NCI-H128 (cell line): Measurements from ENCODE around the gene TRPT1.
A peak's percentile ranks its signal among the peaks of the same experiment; 100 is the strongest.
"Not testable (repeated sequence)": the region's sequence is repeated elsewhere in the genome, so short reads cannot be mapped to it uniquely, and the experiment has no call there.

Source experiments
- DNase-seq: peaks from one replicate; lab custom pipeline; 2025; ENCODE audit not compliant: unreplicated experiment; lab: John Stamatoyannopoulos, UW

TRPT1 gene

GRCh38 chr11:64258946-64259532 is 33.1 kb upstream of the TRPT1 start:
- no peak for DNase-seq

- no peak for DNase-seq
These were observed 32.4 kb upstream of the TRPT1 start for GRCh38 chr11:64258356-64258755.

DNA sequence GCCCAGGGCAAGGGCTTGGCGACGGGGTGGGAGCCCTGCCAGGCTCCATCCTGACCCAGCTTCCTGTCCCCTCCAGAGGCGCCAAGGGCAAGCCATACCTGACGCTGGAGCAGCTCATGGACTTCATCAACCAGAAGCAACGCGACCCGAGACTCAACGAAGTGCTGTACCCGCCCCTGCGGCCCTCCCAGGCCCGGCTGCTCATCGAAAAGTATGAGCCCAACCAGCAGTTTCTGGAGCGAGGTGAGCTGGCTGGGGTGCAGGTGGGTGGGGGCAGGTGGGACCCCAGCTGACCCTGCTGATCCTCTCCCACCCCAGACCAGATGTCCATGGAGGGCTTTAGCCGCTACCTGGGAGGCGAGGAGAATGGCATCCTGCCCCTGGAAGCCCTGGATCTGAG is 30.3 kb upstream of the TRPT1 start:
- DNase-seq, result no peak

- no peak for DNase-seq
These were observed 29.4 kb upstream of the TRPT1 start for GRCh38 chr11:64255135-64256128.

GRCh38 chr11:64254326-64254725 is 28.3 kb upstream of the TRPT1 start:
- no peak for DNase-seq

DNA sequence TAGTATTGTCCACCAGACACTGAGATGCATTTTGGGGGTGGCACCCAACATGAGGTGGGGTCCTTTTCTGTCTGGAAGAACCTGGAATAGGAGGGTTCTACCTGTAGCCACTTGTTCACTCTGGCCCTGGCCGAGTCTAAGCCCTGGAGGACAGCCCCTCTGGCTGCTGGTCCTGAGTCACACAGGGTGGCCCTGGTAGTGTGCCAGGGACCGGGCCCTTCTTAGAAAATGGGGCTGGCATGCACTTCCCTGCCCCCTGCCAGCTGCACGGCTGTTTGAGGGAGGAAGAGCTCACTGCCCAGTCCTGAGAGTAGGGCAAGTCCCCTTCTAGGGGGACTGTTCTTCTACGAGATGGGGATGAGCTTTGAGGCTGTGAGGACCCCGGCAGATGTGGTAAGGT is 27.5 kb upstream of the TRPT1 start:
- DNase-seq, result no peak

DNA sequence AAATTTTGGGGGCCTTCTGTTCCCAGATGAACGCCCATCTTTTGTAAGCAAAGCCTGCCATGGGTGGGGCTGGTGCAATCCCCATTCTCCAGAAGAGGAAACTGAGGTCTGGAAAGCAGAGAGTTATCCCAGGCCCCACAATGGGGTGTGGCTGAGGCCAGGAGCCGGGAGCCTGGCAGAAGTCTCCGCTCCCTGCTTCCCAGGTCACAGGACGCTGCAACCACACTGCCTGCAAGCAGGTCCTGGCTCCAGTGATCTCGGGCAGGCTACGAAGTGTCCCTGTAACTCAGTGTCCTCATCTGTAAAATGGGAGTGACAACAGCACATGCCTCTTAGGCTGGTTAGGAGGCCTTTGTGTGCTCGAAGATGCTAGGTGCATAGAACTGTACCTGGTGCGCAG is 27.1 kb upstream of the TRPT1 start:
- no peak for DNase-seq

DNA sequence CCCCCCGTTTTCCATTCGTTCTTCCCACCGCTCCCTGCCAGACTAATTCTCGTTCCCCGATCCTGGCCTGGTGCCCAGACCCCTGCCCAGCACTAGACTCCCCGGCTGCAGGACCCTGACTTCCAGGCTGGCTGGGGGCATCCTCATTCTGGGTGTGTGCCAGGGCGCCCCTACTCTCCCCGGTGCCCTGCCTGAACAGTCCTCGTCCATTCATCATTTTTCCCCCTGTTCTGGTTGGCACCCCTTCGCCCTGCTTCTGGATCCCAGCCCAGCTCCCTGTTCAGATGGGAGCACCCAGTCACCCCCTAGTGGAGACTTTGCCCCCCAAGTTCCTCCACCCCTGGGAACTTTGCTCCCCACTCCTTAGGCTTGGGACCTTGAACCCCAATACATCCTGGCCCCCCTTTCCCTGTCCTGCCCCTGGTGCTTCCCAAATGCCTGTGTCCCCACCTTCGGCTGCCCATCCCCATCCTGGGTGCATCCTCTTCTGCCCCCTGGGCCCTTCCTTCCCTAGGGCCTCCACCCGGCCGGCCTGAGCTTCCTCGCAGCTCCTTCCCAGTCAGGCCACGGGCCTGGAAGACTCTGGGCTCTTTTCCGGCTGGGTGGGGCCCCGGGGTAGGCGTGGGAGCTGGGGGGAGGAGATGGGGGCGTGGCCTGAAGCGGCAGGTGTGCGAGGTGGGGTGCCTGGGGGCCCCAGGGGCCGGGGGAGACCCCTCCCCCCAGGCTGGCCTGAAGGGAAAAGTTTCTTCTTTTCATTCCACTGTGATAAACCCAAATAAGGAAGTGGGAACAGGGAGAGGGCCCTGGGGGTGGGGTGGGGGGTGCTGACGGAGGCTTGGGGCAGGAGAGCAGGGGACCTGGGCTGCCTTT is 26.3 kb upstream of the TRPT1 start:
- DNase-seq, result no peak

DNA sequence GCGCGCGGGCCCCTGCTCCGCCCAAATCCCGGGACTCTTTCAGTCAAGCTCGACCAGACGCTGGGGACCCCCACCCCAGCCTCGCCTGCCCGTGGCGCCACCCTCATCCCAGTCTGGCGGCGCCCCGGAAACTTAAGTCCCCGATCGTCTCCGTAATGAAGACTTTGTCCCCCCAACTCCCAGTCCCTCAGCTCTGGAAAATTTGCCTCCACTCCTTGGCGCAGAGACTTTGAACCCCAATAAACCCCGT is 25.7 kb upstream of the TRPT1 start:
- no peak for DNase-seq

DNA sequence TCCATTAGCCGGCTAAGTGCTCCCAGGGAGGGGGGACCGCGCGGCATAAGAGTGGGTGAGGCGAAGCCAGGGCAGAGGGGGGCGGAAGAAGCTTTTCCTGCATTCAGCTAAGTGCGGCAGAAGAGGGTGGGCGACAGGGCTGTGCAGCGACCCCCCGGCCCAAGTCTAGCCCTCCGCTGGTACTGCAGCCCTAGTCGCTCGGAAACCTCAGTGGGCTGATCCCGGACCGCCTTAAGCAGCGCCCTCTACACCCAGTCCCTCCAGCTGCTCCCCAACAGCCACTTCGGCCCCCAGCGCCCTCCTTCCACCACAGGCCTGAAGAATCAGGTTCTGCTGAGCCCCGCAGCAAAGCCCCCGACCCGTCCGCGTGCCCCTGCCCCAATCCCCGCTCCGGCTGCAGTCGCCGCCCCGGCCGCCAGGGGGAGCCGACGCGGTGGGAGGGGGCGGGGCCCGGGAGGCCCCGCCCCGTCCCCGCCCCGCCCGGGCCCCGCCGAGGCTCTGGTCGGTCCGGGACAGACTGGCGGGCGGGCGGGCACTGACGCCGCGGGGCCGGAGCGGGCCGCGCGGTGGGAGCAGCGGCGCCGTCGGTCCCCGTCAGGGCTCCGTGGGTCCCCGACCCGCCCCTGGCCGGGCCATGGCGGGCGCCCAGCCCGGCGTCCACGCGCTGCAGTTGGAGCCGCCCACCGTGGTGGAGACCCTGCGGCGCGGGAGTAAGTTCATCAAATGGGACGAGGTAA is 25.2 kb upstream of the TRPT1 start, which contains the start of gene PLCB3:
TSS of gene PLCB3 (plus strand) at position 515 of the 737 bp plus-strand sequence. CDS start at position 635, 120 bp downstream.
- no peak for DNase-seq

DNA sequence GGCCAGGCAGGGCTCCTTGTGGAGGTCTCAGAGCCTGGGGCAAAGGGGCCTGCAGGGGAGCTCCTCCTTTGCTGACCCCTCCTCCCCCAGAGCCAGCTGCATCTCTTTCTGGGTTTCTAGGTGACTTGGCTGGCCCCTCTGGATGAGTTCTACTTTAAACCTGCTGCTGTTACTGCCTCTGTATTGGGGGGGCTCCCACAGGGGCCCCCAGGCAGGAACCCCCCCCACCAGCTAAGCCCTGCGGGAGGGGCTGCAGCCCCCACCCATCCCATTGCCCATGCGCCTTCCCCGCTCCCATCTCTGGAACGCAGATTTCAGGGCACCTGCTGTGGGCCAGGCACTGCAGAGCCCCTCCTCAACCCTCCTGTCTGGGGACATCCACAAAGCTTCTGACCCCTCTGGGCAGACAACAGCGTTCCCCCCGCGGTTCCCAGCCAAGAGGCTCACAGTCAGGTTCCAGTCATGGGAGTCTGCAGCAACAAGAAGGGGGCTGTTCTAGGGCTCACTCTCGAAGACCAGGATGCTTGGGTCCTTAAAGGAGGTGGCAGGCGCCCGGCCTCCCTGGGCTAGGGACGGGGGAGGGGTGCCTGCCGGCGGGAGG is 24.5 kb upstream of the TRPT1 start:
- DNase-seq, result no peak

DNA sequence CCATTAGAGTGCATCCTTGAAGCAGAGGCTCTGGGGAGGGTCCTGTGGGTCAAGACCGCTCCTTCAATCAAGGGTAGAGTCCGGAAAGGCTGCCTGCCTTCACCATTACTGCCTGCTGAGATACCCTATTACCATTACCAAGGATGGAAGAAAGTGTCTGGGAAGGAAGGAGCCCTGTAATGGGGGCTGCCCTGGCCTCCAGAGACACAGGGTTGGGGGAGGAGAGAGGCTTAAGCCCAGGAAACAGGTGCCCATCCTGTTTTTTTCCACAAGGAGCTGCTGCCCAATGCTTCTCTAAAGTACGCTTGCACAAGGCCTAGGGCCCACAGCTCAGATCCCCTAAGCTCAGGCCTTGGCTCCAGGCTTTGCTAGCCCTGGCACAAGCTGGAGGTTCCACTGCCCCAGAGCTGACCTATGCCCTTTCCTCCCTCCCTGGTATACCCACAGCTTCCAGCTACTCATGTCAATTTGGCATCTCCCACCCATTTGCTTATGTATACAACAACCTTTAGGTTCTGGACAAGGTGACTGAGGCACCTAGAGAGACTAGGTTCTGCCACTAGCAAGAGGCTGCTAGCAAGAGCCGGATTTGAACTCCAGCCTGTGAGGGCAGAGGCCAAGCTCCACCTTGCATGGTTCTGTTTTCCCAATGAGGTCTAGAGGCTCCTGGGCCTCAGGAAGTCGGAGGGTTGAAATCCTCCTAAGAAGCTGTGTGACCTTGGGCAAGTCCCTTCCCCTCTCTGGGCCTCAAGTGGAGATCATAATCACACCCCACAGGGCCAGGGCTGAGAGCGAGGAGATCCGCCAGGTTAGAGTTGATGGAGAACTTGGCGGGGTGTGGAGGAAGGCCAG is 23.8 kb upstream of the TRPT1 start:
- no peak for DNase-seq

DNA sequence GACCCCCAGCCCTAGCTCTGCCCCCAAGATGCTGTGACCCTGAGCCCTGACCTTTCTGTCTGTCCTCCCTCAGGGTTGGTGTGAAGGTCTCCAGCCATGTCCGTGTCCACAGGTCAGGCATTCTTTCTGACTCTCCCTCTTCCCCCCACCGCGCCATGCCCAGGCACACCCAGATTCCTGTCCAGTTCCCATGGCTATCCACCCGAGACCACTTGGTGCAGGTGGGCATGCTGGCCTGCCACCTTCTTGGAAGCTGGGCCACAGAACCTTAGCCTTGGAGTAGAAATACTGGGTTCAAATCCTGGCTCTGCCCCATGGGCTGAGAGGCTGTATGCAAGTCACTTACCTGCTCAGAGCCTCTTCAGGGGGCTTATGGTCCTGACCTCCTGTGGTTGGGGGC is 23.1 kb upstream of the TRPT1 start:
- no peak for DNase-seq

GRCh38 chr11:64248578-64248977 is 22.6 kb upstream of the TRPT1 start:
- no peak for DNase-seq

DNA sequence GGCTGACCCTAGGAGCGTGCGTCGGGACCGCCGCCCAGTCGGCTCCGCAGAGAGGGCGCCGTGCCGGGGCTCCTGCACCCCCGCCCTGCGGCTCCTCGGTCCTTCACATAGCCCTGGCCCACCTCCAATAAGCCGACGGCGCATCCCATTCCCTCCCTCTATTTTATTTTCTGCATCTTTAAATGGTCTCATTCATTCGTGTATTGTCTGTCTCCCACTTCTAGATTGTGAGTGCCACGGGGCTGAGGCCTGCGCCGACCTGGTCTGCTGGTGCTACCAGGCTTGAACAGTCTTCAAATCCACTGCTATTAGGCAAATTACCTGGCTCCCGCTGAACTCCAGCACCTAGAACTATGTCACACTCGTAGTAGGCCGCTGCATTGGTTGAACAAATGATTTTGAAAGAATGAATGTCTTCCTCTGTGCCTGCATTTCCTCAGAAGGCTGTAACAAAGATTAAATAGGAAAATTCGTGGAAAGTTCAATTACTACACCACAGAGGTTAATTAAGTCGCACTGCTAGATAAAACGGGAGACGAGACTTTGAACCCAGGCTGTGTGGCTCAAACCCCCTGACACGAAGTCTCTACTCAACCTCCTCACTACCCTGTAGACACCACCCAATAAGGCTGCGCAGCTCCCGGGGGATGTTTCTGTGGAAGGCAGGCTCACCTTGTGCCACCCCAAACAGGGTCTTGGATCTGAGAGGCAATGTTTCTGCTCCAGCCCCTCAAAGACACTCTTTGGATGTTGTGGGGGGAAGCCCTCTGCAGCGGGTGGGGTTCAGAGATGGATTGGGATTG is 21.9 kb upstream of the TRPT1 start:
- DNase-seq, result no peak

GRCh38 chr11:64246871-64247728 is 21.1 kb upstream of the TRPT1 start, which contains the start of gene PPP1R14B:
Gene PPP1R14B (minus strand): TSS chr11:64246943. CDS start chr11:64246673, 270 bp downstream.
- DNase-seq, result peak; percentile 37

GRCh38 chr11:64246621-64246870 is 20.6 kb upstream of the TRPT1 start:
- not testable (repeated sequence) for DNase-seq
